Measurements from ENCODE around the gene MPI.

DNA sequence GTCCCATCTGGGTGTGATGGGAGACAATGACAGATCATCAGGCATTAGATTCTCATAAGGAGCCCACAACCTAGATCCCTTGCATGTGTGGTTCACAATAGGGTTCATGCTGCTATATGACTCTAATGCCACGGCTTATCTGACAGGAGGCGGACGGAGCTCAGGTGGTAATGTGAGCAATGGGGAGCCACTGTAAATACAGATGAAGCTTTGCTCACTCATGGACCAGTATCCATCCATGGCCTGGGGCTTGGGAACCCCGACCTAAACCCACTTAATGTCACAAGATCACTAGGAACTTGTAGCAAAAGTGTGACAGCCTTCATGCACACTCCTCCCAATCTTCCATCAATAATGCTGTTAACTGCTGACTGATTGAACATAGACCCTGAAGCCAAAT is 18.8 kb downstream of the MPI start:
- TF ChIP-seq, protein P1, sequence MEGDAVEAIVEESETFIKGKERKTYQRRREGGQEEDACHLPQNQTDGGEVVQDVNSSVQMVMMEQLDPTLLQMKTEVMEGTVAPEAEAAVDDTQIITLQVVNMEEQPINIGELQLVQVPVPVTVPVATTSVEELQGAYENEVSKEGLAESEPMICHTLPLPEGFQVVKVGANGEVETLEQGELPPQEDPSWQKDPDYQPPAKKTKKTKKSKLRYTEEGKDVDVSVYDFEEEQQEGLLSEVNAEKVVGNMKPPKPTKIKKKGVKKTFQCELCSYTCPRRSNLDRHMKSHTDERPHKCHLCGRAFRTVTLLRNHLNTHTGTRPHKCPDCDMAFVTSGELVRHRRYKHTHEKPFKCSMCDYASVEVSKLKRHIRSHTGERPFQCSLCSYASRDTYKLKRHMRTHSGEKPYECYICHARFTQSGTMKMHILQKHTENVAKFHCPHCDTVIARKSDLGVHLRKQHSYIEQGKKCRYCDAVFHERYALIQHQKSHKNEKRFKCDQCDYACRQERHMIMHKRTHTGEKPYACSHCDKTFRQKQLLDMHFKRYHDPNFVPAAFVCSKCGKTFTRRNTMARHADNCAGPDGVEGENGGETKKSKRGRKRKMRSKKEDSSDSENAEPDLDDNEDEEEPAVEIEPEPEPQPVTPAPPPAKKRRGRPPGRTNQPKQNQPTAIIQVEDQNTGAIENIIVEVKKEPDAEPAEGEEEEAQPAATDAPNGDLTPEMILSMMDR (IDR thresholded peaks at IDR 0.05) = no peak
- TF ChIP-seq POLR2A (IDR thresholded peaks at IDR 0.05) = no peak

Data from Peyer's patch (tissue), 4 donors.